ENCODE data around the gene IDH2.

DNA sequence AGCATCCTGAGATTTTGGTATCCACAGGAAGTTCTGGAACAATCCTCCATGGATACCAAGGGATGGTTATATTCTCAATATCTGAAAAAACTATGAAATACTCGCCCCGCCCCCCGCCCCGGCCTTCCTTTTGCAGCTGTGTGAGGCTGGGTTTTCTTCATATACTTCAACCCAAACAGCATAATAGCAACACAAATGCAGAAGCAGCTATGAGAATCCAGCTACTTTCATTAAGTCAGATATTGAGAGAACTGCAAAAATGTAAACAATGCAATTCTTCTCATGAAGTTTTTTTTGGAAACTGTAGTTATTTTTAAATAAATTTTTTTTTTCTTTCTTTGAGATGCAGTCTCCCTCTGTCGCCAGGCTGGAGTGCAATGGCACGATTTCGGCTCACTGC lies 10.9 kb upstream of the IDH2 start:
- no peak for TF ChIP-seq EZH2 (IDR thresholded peaks at IDR 0.05; ENCODE audit: low read length, unreplicated experiment)
- TF ChIP-seq, protein P1, sequence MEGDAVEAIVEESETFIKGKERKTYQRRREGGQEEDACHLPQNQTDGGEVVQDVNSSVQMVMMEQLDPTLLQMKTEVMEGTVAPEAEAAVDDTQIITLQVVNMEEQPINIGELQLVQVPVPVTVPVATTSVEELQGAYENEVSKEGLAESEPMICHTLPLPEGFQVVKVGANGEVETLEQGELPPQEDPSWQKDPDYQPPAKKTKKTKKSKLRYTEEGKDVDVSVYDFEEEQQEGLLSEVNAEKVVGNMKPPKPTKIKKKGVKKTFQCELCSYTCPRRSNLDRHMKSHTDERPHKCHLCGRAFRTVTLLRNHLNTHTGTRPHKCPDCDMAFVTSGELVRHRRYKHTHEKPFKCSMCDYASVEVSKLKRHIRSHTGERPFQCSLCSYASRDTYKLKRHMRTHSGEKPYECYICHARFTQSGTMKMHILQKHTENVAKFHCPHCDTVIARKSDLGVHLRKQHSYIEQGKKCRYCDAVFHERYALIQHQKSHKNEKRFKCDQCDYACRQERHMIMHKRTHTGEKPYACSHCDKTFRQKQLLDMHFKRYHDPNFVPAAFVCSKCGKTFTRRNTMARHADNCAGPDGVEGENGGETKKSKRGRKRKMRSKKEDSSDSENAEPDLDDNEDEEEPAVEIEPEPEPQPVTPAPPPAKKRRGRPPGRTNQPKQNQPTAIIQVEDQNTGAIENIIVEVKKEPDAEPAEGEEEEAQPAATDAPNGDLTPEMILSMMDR (conservative IDR thresholded peaks at IDR 0.05; ENCODE audit: low read depth, low read length), result no peak
